HEK293 (cell line): Measurements from ENCODE around the gene BPIFB4.
"Not testable (repeated sequence)": the region's sequence is repeated elsewhere in the genome, so short reads cannot be mapped to it uniquely, and the experiment has no call there.

ENCODE experiments used
- CTCF ChIA-PET: fragments of 350-600 bp; formaldehyde crosslinking; extraction: SDS; loops from one replicate; lab custom pipeline; 2021; ENCODE audit warnings: antibody characterized with exemption; lab: Yijun Ruan, JAX
- POLR2A ChIA-PET: fragments of 300-600 bp; formaldehyde crosslinking; extraction: SDS; loops from one replicate; lab custom pipeline; 2020; ENCODE audit warnings: antibody characterized with exemption, inconsistent platforms; lab: Yijun Ruan, JAX
- H3K27ac ChIP-seq: fragments of 200-500 bp; sonication (Bioruptor generic); 2 replicates; pipeline ENCODE4 v1.5.1; 2014; ENCODE audit warnings: low read depth, low read length, control low read depth, inconsistent platforms; ENCODE audit errors: extremely low read depth
- H3K36me3 ChIP-seq, 2 experiments: fragments of 200-500 bp in 1 of 2; sonication (Bioruptor generic) in 1 of 2; 1 replicate in 1 of 2; 2 replicates in 1 of 2; pipeline ENCODE4 v1.5.1; 2014 to 2017; ENCODE audit warnings: inconsistent platforms in 2 of 2, low read length in 2 of 2; ENCODE audit not compliant: control insufficient read depth in 2 of 2, insufficient read depth in 1 of 2
- H3K4me1 ChIP-seq: fragments of 200-500 bp; sonication (Bioruptor generic); 2 replicates; pipeline ENCODE4 v1.5.1; 2014; ENCODE audit warnings: mild to moderate bottlenecking, low read length, inconsistent platforms; ENCODE audit not compliant: control insufficient read depth, insufficient read depth
- H3K4me3 ChIP-seq: 2 replicates; pipeline ENCODE4 v1.5.1; 2011; ENCODE audit warnings: low read depth, mild to moderate bottlenecking, control low read depth, low read length, moderate library complexity
- H3K9me3 ChIP-seq: fragments of 200-500 bp; sonication (Bioruptor generic); 2 replicates; pipeline ENCODE4 v1.5.1; 2014; ENCODE audit warnings: low read depth, low read length, inconsistent platforms; ENCODE audit not compliant: control insufficient read depth, insufficient read depth
- MYNN ChIP-seq: fragments of 450-650 bp; formaldehyde crosslinking; IDR thresholded peaks from 2 replicates; pipeline ENCODE4 v1.5.1; 2016; ENCODE audit warnings: missing biosample characterization, missing genetic modification characterization, borderline replicate concordance
- SCRT2 ChIP-seq: fragments of 450-650 bp; formaldehyde crosslinking; IDR thresholded peaks from 2 replicates; pipeline ENCODE4 v1.5.1; 2016; ENCODE audit warnings: missing biosample characterization, missing genetic modification characterization
- ZBTB10 ChIP-seq: fragments of 450-650 bp; formaldehyde crosslinking; IDR thresholded peaks from 2 replicates; pipeline ENCODE4 v1.5.1; 2016; ENCODE audit warnings: missing biosample characterization, missing genetic modification characterization
- ZBTB44 ChIP-seq: fragments of 450-650 bp; IDR thresholded peaks from 2 replicates; pipeline ENCODE4 v1.5.1; 2018; ENCODE audit warnings: missing biosample characterization, mild to moderate bottlenecking, missing genetic modification characterization
- ZBTB6 ChIP-seq: fragments of 450-650 bp; formaldehyde crosslinking; IDR thresholded peaks from 2 replicates; pipeline ENCODE4 v1.5.1; 2017; ENCODE audit warnings: missing biosample characterization, missing genetic modification characterization
- ZNF148 ChIP-seq: fragments of 450-650 bp; formaldehyde crosslinking; IDR thresholded peaks from 2 replicates; pipeline ENCODE4 v1.5.0; 2017; ENCODE audit warnings: missing biosample characterization, missing genetic modification characterization, borderline replicate concordance
- ZNF335 ChIP-seq: fragments of 450-650 bp; formaldehyde crosslinking; conservative IDR thresholded peaks from 2 replicates; pipeline ENCODE4 v1.5.1; 2016; ENCODE audit warnings: missing biosample characterization, missing genetic modification characterization
- ZNF521 ChIP-seq: fragments of 450-650 bp; formaldehyde crosslinking; IDR thresholded peaks from 2 replicates; pipeline ENCODE4 v1.5.1; 2017; ENCODE audit warnings: missing biosample characterization, mild to moderate bottlenecking, missing genetic modification characterization
- ZNF610 ChIP-seq: fragments of 450-650 bp; formaldehyde crosslinking; IDR thresholded peaks from 2 replicates; pipeline ENCODE4 v1.5.1; 2016; ENCODE audit warnings: missing biosample characterization, missing genetic modification characterization, borderline replicate concordance
- ZNF621 ChIP-seq: fragments of 450-650 bp; formaldehyde crosslinking; IDR thresholded peaks from 2 replicates; pipeline ENCODE4 v1.5.1; 2017; ENCODE audit warnings: missing biosample characterization, missing genetic modification characterization
- ZNF670 ChIP-seq: fragments of 450-650 bp; formaldehyde crosslinking; IDR thresholded peaks from 2 replicates; pipeline ENCODE4 v1.5.1; 2016; ENCODE audit warnings: missing biosample characterization, missing genetic modification characterization, low read depth
- ZNF777 ChIP-seq: fragments of 450-650 bp; formaldehyde crosslinking; IDR thresholded peaks from 2 replicates; pipeline ENCODE4 v1.5.1; 2017; ENCODE audit warnings: missing biosample characterization, missing genetic modification characterization, borderline replicate concordance

Gene BPIFB4

GRCh38 chr20:33104336-33104735 is 24.9 kb downstream of the BPIFB4 start (continued):
- TF ChIP-seq MYNN (tag by site-specific recombination): no peak
- TF ChIP-seq, all 188 proteins: peak for 0

- Histone ChIP-seq H3K36me3 (no peaks in the 10 kb centered on the region), H3K27ac (no peak overlapping the region), H3K4me3 (no peak overlapping the region), H3K9me3 (no peaks in the 10 kb centered on the region), H3K4me1 (no peaks in the 10 kb centered on the region)
- ChIA-PET CTCF (no interaction called here), POLR2A (no interaction called here)
- TF ChIP-seq ZNF148 (tag by site-specific recombination) (no peak), ZNF335 (tag by site-specific recombination) (no peak)
These were observed 26.0 kb downstream of the BPIFB4 start for GRCh38 chr20:33105316-33105924.

- H3K4me1 ChIP-seq, H3K36me3 ChIP-seq, H3K4me3 ChIP-seq, CTCF ChIA-PET, POLR2A ChIA-PET, H3K9me3 ChIP-seq, H3K27ac ChIP-seq: not testable (repeated sequence)
These were observed 26.7 kb downstream of the BPIFB4 start for GRCh38 chr20:33106058-33106620.

- H3K27ac ChIP-seq: no peak overlapping the region
- POLR2A ChIA-PET: no interaction called here
- TF ChIP-seq ZBTB10 (tag by site-specific recombination) (no peak), SCRT2 (tag by site-specific recombination) (no peak)
- TF ChIP-seq, all 188 proteins: peak for 0
- no peaks in the 10 kb centered on the region for H3K36me3 ChIP-seq
- H3K4me3 ChIP-seq: no peak overlapping the region
- CTCF ChIA-PET: no interaction called here
- H3K9me3 ChIP-seq: no peaks in the 10 kb centered on the region
- no peaks in the 10 kb centered on the region for H3K4me1 ChIP-seq
These were observed 29.2 kb downstream of the BPIFB4 start for GRCh38 chr20:33108661-33109060.

GRCh38 chr20:33110147-33110825 is 30.8 kb downstream of the BPIFB4 start:
- no peak overlapping the region for H3K4me3 ChIP-seq
- H3K4me1 ChIP-seq: no peaks in the 10 kb centered on the region
- CTCF ChIA-PET: no interaction called here
- no peaks in the 10 kb centered on the region for H3K9me3 ChIP-seq
- H3K27ac ChIP-seq: no peak overlapping the region
- POLR2A ChIA-PET: no interaction called here
- H3K36me3 ChIP-seq: no peaks in the 10 kb centered on the region
- no peak for TF ChIP-seq ZNF610
- TF ChIP-seq ZBTB6 (tag by site-specific recombination): no peak
- no peak for TF ChIP-seq ZNF521 (tag by site-specific recombination)
- TF ChIP-seq ZBTB44 (tag by site-specific recombination): no peak
- no peak for TF ChIP-seq ZNF670
- no peak for TF ChIP-seq ZNF777 (tag by site-specific recombination)
- TF ChIP-seq ZNF621 (tag by site-specific recombination): no peak
